ENCODE data around the gene HSD3B7. TPM values are rescaled to one million over a fixed set of nuclear protein-coding genes. Genes with fewer than 3 reads are reported as not detected.

The HSD3B7 gene
- total RNA-seq, 4 donors from 2014 or later, result 14.9 to 42.9 (median 22.5) TPM

- Histone ChIP-seq H3K4me3 (peak overlapping the region; percentile 35 to 63 (median 60)), H3K36me3 (no peaks in the 10 kb centered on the region), H3K27me3 (no peaks in the 10 kb centered on the region), H3K27ac (peak overlapping the region; percentile 37 to 89 (median 75)), H3K4me1 (peaks cover 0 to 27% (median 7%) of the 10 kb centered on the region in 4 donors), H3K9me3 (no peaks in the 10 kb centered on the region)
- DNase-seq (ENCODE audit: low spot score in 2 of 2), result no peak
- WGBS, 2 donors, result 53 to 59% methylated on average over 21 of the region's 21 CpGs
- TF ChIP-seq EP300 (IDR thresholded peaks at IDR 0.05) (no peak), POLR2A (IDR thresholded peaks at IDR 0.05) (no peak)
- TF ChIP-seq, protein P1, sequence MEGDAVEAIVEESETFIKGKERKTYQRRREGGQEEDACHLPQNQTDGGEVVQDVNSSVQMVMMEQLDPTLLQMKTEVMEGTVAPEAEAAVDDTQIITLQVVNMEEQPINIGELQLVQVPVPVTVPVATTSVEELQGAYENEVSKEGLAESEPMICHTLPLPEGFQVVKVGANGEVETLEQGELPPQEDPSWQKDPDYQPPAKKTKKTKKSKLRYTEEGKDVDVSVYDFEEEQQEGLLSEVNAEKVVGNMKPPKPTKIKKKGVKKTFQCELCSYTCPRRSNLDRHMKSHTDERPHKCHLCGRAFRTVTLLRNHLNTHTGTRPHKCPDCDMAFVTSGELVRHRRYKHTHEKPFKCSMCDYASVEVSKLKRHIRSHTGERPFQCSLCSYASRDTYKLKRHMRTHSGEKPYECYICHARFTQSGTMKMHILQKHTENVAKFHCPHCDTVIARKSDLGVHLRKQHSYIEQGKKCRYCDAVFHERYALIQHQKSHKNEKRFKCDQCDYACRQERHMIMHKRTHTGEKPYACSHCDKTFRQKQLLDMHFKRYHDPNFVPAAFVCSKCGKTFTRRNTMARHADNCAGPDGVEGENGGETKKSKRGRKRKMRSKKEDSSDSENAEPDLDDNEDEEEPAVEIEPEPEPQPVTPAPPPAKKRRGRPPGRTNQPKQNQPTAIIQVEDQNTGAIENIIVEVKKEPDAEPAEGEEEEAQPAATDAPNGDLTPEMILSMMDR (IDR thresholded peaks at IDR 0.05), result no peak
Observed at GRCh38 chr16:30997725-30998711, 13.0 kb downstream of the HSD3B7 start.

GRCh38 chr16:30998852-30999761 is 14.1 kb downstream of the HSD3B7 start:
- Histone ChIP-seq H3K27ac (peak overlapping the region in 2 of 4 donors; percentile 75 to 89), H3K4me3 (no peak overlapping the region), H3K4me1 (peaks cover 0 to 27% (median 7%) of the 10 kb centered on the region in 4 donors), H3K36me3 (no peaks in the 10 kb centered on the region), H3K9me3 (no peaks in the 10 kb centered on the region), H3K27me3 (no peaks in the 10 kb centered on the region)
- WGBS, 2 donors, result 61 to 67% methylated on average over 6 of the region's 6 CpGs
- TF ChIP-seq EP300 (IDR thresholded peaks at IDR 0.05), result no peak
- no peak for DNase-seq (ENCODE audit: low spot score in 2 of 2)

- Histone ChIP-seq H3K36me3 (no peaks in the 10 kb centered on the region), H3K27ac (no peak overlapping the region), H3K4me3 (no peak overlapping the region), H3K27me3 (no peaks in the 10 kb centered on the region), H3K9me3 (no peaks in the 10 kb centered on the region), H3K4me1 (peaks cover 0 to 27% (median 7%) of the 10 kb centered on the region in 4 donors)
- TF ChIP-seq, protein P1 (IDR thresholded peaks at IDR 0.05), result no peak
- TF ChIP-seq POLR2A (IDR thresholded peaks at IDR 0.05) (no peak), EP300 (IDR thresholded peaks at IDR 0.05) (no peak)
- 91 to 94% methylated on average over 18 to 19 of the region's 19 CpGs for WGBS, 2 donors
- DNase-seq (ENCODE audit: low spot score in 2 of 2), result no peak
Observed at GRCh38 chr16:31000671-31001382, 15.8 kb downstream of the HSD3B7 start.

DNA sequence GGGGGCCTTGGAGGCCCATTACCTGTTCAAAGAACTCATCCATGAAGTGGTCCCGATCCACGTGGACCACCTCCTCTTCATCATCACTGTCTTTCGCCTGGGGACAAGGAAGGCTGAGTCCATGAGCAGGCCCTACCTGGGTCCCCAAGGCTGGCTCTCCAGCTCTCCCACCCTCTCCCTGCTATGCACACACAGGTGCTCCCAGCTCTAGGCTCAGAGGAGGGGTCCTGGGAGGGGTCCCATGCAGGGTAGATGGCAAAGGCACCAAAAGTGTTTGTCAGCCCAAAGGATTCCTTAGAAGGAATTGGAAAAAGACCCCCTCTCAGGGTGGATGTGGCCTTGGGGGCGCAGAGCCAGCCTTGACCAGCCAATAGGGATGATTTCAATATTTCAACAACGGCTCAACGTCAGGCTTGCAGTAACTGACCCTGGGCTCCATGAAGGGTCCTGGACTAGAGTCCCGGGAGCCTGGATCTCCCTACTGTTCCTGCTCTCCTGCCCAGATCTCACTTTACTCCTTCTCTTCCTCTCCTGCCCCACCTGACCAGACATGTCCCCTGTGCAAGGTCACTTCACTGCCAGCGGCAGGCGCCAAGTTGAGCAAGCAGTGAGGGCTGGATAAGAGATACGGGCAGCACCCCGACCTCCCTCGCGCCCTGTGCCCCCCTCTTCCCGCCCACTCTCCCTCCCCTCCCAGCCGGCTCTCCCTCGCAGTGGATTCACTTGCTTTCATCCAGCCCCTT is 16.7 kb downstream of the HSD3B7 start:
- no peaks in the 10 kb centered on the region for H3K27me3 ChIP-seq
- no peak for DNase-seq (ENCODE audit: low spot score in 2 of 2)
- no peak overlapping the region for H3K4me3 ChIP-seq
- TF ChIP-seq, protein P1 (IDR thresholded peaks at IDR 0.05), result no peak
- TF ChIP-seq EP300 (IDR thresholded peaks at IDR 0.05), result no peak
- no peak for TF ChIP-seq POLR2A (IDR thresholded peaks at IDR 0.05)
- H3K27ac ChIP-seq, result no peak overlapping the region
- no peaks in the 10 kb centered on the region for H3K36me3 ChIP-seq
- H3K4me1 ChIP-seq, result peaks cover 0 to 21% (median 7%) of the 10 kb centered on the region in 4 donors
- H3K9me3 ChIP-seq, result no peaks in the 10 kb centered on the region
- WGBS, 2 donors, result 42 to 58% methylated on average over 15 to 16 of the region's 16 CpGs
